GM21447 (cell line): Measurements from ENCODE around the gene URI1.
"Not testable (repeated sequence)": the region's sequence is repeated elsewhere in the genome, so short reads cannot be mapped to it uniquely, and the experiment has no call there.

Source experiments
- ATAC-seq: cut with Tn5 transposase; IDR thresholded peaks from one replicate; pipeline ENCODE4 v1.9.1; 2021; ENCODE audit not compliant: unreplicated experiment

The URI1 gene, protein sequence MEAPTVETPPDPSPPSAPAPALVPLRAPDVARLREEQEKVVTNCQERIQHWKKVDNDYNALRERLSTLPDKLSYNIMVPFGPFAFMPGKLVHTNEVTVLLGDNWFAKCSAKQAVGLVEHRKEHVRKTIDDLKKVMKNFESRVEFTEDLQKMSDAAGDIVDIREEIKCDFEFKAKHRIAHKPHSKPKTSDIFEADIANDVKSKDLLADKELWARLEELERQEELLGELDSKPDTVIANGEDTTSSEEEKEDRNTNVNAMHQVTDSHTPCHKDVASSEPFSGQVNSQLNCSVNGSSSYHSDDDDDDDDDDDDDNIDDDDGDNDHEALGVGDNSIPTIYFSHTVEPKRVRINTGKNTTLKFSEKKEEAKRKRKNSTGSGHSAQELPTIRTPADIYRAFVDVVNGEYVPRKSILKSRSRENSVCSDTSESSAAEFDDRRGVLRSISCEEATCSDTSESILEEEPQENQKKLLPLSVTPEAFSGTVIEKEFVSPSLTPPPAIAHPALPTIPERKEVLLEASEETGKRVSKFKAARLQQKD

DNA sequence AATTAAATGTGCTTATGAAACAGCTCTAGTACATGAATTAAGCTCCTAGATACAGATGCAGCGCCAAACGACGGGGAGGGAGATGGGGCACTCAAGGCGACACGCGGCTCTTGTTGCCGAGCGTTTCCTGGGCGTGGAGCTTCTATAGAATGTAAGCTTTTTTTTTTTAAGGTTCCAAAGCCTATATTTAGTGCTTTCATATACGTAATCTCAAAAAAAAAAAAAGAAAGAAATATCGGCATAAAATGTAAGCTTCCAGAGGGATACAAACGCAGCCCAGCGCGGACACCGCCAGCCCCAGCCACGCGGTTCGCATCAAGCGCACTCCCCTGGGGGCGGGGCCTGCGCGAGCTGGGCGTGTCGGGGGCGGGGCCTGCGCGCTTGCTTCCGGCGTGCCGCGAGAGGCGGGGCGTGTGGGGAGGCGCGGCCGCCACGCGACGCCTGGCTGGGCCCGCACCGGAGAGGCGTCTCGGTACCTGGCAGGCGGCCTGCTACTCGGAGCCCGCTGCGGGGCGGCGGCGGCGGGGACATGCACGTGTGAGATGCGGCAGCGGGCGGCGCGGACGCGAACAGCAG lies at the start of gene URI1:
TSS of gene URI1 (plus strand) at position 412 of the 576 bp plus-strand sequence. CDS start 309 bp downstream, outside the sequence.
- ATAC-seq: peak; percentile 82

DNA sequence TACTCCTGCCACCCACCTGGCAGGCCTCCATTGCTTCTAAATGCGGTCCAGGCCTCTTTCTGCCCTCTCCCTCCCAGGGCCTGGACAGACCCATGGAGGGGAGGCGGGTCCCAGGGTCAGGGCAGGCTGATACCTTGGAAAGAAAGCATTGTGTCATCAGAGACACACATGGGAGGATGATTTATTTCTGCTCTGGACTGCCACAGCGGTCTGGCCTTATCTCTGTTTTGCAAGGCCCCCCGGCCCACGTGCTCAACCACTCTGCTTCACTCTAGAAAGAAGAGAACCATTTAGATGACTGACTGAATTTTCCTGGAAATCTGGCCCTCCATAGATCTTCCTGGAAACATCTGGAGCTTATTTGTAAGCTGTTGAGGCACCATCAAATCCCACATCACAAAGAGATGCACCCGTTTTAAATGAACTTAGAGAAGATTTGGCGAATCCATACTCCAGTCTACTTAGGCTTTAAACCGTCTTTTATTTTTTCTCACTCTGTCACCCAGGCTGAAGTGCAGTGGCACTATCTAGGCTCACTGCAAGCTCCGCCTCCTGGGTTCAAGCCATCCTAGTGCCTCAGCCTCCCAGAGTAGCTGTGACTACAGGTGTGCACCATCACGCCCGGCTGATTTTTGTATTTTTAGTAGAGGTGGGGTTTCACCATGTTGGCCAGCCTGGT lies 48.3 kb upstream of the URI1 start:
- no peak for ATAC-seq

DNA sequence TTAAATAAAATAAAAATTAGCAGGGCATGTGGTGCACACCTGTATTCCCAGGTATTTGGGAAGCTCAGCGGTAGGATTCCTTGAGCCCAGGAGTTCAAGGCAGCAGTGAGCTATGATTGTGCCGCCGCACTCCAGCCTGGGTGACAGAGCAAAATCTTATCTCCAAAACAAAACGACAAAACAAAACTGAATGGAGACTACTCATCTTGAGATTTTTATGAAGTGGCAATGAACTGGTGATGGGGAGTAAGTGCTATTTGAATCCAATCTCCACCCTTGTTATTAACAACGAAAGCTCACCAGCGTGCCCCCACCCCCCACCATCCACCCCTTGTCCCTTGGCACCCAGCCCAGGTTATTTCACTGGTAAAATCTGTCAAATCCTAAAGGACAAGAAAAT lies 45.2 kb upstream of the URI1 start:
- ATAC-seq: no peak

- ATAC-seq: no peak
Observed at GRCh38 chr19:29897466-29897865, 44.6 kb upstream of the URI1 start.

GRCh38 chr19:29904017-29904416 lies 38.0 kb upstream of the URI1 start:
- no peak for ATAC-seq

DNA sequence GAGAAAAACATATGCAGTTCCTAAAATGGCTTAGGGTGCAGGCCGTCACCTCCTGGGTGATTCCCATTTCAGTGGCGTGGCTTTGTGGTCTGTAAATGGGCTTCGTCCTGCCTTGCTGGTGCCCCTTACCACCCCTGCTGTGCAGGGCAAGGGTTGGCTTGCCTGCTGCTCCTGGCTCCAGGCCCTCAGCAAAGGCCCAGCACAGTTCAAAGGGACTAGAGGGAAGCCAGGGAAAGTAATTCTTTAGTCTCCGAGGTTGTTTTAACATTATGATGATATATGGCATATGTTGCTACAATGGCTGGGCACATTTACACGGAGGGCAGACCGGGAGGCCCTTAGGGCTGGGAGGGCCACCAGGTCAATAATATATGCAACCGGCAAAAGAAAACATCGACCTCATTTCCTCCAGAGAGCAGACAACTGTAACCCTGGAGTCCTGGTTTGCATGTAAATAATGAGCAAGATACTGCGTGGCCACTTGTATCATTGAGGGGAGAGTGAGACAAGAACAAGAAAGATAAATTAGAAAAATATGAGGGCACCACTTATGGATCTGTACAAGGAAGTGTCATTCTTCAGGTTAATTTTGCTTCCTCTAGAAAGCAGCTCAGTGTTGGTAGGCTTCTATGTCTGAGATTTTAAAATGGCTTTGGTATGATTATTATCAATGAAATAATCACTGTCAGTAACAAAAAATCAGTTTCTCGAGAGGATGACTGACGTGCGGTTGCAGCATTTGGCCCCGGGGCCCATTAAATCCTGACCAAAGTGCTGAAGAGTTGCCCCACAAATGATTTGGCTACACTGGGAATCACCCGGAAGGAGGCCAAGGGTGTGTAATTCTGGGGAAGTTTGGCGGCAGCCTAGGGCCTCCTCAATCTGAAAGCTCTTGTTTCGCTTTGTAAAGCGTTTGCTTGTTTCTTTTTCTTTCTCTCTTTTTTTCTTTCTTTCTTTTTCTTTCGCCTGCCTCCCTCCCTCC lies 32.8 kb upstream of the URI1 start:
- ATAC-seq: no peak

DNA sequence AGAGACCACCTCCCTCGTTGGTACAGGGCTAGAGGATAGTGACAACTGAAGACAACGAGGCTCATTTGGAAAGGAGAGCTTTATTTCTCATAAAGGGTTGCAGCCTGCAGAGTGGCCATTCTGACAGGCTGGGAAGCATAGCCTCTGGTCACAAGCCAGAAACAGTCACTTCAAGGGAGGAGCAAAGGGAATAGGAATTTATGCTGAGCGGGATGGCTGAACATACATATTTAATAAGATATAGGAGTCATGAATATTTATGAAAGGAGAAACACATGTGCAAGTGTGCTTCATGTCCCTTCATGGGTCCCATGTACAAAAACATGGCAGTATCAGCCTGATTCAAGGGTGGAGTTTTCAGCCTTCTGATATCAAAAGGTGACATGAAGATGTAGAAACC lies 27.1 kb upstream of the URI1 start:
- no peak for ATAC-seq

GRCh38 chr19:29915832-29916231 lies 26.2 kb upstream of the URI1 start:
- ATAC-seq: not testable (repeated sequence)

- ATAC-seq: no peak
Observed at GRCh38 chr19:29917911-29918310, 24.1 kb upstream of the URI1 start.

GRCh38 chr19:29918891-29919290 lies 23.1 kb upstream of the URI1 start:
- ATAC-seq: no peak

DNA sequence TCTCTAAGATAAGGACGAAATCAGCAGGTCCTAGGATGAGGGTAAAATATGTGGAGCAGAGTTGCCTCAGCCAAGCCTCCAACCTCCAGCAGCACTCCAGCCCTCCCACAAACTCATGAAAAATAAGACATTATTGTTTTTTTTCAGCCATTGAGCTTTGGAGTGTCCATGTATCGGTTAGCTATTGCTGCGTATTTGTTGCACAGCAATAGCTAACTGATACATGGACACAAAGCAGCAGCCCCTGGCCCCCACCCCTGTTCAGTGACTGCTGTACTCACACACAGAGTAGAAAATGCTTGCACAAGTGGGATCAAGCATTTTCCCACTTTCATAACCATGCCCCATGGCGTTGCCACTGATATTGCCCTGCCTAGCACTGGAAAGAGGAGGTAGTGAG lies 19.1 kb upstream of the URI1 start:
- ATAC-seq: no peak

DNA sequence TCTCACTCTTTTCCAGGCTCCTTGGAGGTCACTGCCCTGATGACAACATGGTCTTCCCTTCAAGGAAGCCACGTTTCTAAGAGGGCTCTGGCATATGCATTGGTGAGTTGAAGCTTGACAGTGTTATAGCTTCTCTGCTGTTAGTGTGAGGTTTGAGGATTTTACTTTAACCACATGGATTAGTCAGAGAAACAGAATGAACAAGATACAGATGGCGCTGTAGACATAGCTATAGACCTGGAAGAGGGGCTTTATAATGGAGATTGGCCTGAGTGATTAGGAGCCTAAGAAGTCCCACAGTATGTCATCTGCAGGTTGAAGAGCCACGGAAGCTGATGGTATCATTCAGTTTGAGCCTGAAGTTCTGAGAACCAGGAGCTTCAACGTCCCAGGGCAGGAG lies 18.4 kb upstream of the URI1 start:
- ATAC-seq: no peak

GRCh38 chr19:29926031-29926430 lies 16.0 kb upstream of the URI1 start:
- no peak for ATAC-seq

GRCh38 chr19:29926801-29927200 lies 15.2 kb upstream of the URI1 start:
- ATAC-seq: no peak

DNA sequence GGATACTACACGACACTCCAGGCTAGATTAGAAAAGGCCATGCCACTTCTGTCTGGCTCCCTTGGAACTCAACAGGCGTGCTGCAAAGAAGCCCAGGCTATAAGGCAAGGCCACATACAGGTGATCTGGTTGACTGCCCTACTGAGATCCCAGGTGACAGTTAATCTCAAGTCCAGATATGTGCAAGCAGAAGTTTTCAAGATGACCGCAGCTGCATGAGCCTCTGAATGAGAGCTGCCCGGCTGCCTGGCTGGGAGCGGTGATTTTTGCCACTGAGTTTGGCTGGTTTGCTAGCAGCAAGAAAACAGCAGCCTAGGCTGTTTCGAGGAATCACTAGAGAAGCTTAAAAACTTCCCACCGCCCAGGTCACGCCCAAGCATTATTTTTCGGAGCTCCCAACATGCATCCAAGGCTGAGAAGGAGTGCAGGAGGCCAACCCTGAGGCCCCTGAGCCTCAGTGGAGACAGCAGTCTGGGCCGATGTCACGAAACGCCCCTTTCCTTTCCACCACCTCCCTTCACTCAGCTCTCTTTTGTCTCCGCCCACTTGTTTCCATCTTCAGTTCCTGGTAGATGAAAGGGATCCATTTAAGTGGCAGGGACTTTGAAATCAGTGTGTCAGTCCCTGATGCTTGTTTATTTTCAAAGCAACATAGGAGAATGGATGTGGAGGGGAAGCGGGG lies 14.0 kb upstream of the URI1 start:
- ATAC-seq: peak; percentile 71

GRCh38 chr19:29928831-29929230 lies 13.2 kb upstream of the URI1 start:
- peak; percentile 65 for ATAC-seq

- no peak for ATAC-seq
Observed at GRCh38 chr19:29934257-29934656, 7.8 kb upstream of the URI1 start.

- ATAC-seq: no peak
Observed at GRCh38 chr19:29934781-29935180, 7.3 kb upstream of the URI1 start.

DNA sequence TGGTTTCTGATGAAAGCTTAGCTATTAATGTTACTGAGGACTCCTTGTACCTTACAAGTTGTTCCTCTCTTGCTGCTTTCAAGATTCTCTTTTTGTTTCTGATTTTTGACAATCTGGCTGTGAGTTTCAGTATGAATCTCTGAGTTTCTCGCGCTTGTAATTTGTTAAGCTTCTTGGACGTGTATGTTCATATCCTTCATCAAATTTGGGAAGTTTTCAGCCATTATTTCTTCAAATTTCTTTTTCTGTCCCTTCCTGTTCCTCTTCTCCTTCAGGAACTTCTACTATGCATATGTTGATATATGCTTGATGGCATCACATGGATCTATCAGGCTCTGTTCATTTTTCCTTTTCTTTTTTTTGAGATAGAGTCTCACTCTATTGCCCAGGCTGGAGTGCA lies 5.6 kb upstream of the URI1 start:
- no peak for ATAC-seq

GRCh38 chr19:29939628-29940027 lies 2.4 kb upstream of the URI1 start:
- ATAC-seq: no peak
